GM21360 (cell line): ENCODE results near the gene PDGFA.

ENCODE experiments used
- ATAC-seq: cut with Tn5 transposase; IDR thresholded peaks from one replicate; pipeline ENCODE4 v1.9.1; 2021; ENCODE audit warnings: mild to moderate bottlenecking, moderate library complexity; ENCODE audit not compliant: unreplicated experiment

The PDGFA gene

DNA sequence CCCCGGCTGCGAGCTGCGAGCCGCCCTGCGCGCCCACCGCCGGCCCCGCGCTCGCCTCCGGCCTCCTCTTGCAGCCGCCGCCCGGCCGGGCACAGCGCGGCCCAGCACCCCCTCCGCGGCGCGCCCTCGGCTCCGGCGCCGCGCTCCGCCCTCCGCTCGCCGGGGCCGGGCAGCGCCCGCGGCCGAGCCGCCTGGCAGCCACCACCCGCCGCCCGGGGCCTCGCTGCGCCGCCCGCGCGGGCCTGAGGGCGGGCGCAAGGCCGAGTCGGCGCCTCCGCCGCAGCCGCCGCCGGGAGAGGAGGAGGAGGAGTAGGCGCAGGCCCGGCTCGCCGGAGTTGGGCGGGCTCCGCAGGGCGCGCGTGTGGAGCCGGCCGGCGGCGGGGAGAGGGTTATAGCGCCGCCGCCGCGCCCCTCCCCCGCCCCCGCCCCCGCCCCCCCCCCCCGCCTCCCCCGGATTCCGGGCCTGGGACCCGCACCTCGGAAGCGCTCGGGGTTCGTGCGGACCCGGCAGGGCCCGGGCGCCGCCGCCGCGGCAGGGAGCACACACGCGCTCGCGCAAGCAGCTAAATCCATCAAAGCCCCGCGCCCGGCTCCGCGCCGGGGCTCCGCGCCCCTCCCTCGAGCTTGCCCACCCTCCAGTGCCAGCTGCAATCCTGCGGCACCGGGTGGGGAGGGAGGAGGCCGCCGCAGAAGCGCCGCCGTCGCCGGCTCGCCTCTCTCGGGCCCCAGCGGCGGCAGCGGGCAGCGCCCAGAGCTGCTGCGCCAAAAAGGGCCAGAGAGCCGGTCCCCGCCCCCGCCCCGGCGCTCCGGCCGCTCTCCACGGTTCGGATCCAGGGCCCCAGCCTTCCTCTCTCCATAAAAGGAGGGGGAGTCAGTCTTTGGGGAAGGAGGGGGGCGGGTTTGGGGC lies at the start of gene PDGFA:
TSS of gene PDGFA (minus strand) at position 363 of the 907 bp plus-strand sequence. CDS start 845 bp downstream, outside the sequence.
- ATAC-seq, result no peak

DNA sequence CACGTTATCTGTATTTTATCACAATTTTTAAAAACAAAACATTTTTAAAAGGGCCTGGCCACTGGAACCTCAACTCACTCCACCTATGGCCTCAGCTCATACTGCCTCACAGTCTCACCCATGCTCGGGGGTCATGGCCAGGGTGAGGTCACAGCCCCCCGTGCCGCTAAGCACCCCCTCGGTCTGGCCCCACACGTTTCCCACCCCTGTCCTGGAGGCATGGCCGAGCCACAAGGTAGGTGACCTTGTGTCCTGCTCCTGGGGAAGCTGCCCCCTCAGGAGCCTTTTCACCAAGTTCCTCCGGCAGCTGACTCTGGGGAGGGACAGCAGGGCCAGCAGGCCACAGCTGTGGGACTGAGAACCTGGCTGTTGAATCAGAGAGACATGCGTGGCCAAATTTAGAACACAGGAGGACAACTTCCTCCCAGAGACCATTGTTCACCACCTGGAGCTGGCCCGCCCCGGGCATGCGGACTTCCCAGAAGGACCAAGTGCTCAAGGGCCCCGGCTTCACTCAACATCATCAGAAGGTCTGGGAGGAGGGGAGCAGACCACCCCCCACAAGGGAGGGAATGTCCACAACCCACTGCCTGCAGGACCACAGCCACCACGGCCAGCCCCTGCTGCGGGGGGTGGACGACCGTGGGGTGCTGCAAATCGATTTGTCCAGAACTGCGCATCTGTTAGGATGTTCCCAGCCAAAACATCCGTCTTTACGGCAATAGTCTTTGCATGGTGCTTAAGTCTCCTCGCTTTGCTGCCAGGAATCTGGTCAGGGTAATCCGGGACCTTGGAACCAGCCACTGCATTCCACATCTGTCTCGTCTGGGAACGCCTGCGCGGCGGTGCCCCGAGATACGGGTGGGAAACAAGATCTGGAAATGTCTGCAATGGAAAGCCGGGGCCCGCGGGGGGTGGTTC lies 48.6 kb upstream of the PDGFA start:
- ATAC-seq, result no peak

DNA sequence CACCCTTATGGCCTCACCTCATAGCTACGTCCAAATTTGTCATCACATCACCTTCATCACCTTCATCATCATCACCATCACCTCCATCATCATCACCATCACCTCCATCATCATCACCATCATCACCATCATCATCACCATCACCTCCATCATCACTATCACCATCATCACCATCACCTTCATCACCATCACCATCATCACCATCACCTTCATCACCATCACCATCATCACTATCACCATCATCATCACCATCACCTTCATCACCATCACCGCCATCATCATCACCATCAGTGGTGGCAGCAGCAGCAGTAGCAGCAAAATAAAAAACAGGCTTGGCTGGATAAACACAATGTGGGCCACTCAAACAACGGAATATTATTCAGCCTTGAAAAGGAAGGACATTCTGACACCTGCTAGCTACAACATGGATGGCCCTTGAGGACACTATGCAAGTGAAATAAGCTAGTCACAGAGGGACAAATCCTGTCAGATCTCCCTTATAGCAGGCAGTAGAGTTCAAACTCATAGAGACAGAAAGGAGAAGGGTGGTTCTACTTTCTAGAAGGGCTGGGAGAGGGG lies 47.7 kb upstream of the PDGFA start:
- no peak for ATAC-seq

DNA sequence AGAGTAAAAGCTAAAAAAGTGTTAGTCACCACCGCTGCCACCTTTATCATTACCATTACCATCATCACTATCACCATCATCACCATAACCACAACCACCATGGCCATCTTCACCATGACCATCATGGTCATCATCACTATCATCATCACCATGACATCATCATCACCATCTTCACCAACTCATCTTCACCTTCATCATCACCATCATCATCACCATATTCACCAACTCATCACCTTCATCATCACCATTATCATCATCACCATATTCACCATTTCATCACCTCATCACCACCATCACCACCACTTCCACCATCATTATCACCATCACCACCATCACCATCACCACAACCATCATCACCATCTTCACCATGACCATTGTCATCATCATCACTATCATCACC lies 46.5 kb upstream of the PDGFA start:
- ATAC-seq, result no peak

DNA sequence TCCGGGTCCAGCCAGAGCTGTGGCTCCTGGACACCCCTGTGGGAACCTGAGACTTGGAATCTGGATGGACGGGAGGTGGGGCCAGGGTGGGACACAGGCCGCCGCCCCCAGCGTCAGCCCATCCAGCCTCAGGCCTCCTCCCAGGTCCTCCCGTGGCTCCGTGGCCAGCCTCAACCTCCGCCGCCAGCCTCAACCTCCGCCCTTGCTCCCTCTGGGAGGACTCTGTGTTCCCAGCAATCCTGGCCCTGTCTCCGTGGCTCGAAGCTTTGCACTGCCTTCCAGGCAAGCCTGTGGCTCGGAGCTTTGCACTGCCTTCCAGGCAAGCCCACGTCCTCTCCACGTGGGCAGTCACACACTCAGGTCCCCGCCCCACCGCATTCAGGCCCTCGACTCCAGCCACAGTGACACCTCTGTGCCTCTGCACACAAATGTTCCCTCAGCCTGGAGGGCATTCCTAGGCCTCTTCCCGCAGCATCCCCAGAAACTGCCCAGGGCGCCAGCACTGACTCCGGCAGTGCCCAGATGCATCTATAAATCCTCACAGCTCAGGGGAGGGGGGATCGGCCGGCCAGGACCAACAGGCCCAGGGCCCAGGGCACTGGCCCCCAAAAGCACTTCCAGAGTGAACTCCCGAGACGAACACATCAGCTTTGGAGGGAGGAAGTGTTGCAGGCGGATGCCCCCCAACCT lies 44.7 kb upstream of the PDGFA start:
- no peak for ATAC-seq

DNA sequence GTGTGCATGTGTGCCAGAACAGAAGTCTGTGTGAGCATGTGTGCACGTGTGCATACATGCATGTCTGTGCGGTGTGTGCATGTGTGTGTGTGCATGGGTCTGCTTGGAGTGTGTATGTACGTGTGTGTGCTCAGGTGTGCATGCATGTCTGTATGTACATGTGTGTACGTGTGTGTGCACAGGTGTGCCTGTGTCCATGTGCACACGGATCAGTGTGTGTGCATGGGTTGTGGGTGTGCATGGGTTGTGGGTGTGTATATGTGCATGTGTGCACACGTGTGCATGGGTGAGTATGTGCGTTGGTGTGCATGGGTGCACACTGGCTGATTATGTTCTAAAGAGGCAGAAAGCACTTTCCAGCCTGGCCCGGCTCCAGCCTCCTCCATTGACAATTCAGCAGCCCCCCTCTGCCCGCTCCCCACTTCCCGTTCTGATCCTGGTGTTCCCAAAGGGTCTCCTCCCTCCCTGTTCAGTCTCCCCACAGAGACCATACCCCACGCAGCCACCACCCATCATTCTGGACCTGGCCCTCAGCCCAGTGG lies 44.1 kb upstream of the PDGFA start:
- ATAC-seq, result no peak

- no peak for ATAC-seq
Measured at GRCh38 chr7:562789-563628, 43.4 kb upstream of the PDGFA start.

GRCh38 chr7:562374-562675 lies 42.7 kb upstream of the PDGFA start:
- ATAC-seq, result no peak

DNA sequence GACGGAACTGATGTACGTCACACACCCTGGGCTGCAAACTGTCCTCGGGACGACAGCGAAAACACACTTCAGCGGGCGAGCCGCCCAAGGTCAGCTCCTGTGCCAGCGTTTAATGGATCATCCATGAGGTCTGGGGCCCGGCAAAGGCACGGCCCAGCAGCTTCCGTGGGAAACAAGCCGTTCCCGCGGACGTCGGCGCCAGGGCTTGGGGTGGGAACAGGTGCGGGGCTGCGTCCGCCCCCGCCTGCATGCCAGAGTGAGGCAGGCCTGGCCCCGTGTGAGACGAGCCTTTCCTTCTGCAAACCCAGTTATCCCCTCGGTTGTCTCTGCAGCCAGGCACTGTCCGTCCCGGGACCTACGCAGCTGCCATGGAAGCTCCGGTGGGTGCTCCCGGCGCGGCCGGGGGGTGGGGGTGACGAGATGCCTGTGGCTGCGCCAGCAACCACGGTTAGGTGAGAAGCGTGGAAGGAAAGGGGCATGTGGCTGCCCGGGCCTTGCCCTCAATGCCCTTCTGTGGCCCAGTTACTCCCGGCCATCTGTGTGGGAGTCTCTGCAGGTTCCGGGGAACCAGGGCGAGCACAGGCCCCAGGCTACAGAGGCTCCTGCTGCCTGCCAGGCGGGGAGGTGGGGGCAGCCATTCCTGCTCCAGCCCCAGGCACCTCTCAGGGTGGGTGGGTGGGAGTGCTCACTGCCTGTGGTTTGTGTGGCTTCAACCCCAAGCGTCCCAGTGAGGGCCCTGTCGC lies 42.2 kb upstream of the PDGFA start:
- no peak for ATAC-seq

DNA sequence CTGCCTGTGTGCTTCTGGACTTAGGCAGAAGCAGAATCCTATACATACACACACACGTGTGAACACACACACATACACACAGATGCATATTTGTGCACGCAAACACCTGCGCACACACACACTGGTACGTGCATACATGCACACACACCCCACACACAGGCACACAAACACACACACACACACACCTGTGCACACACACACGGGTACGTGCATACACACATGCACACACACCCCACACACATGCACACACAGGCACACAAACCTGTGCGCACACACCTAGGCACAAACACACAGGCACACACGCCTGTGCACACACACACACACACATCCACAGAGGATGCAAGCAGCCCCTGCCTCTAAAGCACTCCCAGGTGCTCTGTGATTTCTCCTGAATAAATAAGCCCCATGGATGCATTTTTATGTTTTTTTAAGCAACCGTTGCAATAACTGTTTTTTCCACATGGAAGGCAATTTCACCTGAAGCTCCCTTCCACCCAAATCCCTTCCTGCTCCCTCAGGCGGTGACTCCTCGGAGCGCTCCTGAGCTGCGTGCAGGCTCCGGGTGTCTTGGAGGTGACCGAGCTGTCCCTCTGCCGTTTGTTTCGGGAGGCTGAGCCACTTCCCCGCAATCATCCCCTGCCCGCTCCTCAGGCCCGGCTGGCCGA lies 41.5 kb upstream of the PDGFA start:
- no peak for ATAC-seq

- no peak for ATAC-seq
Measured at GRCh38 chr7:559396-559705, 39.7 kb upstream of the PDGFA start.

GRCh38 chr7:557558-557881 lies 37.9 kb upstream of the PDGFA start:
- no peak for ATAC-seq

DNA sequence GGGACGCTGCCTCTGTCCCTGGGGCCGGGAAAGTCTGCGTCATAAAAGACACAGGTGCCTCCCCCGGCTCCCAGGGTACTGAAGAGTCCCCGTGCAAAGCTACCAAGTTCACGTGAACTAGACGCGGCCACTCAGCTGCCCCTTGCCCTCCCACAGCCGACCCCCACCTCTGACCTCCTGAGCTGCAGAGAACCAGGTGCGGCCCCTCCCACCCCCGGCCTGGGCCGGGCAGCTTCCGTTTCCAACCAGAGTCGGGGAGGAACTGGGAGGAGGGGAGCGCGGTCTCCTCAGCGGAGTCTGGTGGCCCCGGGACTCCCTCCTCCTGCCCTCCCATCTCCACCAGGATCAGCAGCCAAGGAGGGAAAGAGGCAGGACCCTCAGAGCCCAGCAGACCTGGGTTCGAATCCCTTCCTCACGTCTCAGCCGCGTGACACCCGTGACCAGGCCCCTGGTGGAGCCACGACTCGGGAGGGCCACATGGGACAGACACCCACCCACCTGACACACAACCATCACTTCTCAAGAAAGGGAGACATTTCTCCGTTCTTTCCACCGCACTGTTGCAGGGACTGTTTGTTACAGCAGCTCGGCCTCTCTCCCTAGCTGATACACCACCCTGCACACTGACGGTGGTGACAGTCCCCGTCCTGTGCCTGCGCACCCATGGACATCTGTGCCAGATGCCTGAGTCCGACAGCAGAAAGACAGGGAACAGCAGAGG lies 37.4 kb upstream of the PDGFA start:
- ATAC-seq, result no peak

DNA sequence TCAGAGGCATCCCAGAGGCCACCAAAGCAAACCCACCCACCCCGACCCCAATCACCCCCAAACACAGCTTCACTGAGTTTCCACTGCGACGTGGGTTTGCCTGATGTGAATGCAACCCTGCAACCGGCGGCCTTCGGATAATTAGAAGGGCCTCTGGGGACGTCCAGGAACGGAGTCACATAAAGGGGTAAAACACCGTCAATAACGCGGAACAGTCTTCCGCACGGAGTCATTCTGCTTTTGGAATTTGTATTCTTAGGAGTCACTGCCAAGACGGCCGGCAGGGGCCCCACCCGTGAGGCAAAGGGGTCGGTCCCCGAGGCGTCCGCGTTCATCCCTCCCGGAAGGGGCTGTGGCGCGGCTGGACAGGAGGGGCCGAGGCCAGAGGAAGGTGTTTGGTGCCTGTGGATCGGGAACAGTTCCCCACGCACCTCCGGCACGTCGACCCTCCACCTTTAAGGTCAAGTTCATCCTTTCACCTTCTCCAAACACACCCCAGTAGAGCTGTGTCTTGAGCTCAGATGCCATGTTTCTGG lies 36.7 kb upstream of the PDGFA start:
- no peak for ATAC-seq

DNA sequence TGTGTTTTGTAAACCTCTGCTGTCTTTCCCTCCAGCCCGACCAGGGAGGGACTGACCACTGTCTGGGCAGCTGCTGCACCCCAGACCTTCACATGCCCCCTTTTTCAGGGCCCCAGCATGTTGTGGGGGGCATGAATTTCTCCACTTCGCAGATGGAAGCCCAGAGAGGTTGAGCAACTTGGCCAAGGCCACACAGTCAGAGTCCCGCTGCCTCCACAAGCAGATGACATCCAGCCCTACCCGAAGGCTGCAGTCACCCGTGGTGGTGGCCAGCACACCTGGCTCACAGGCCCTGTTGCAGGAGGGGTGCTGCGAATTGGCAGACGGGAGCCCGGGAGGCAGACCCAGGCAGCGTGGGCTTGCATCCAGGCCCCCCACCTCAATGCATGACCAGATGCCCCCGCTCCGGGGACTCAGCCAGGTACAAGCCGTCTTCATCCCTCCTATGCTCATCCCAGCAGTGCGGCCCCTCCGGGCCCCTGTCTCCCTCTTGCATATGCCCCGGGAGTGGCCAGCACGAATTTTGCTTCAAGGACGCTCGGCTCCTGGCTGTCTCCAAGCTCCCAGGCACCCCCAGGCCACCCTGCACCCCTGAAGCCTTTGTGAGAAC lies 36.0 kb upstream of the PDGFA start:
- no peak for ATAC-seq

- ATAC-seq, result no peak
Measured at GRCh38 chr7:553636-554111, 34.0 kb upstream of the PDGFA start.

GRCh38 chr7:552868-553635 lies 33.4 kb upstream of the PDGFA start:
- no peak for ATAC-seq
